CD4-positive, alpha-beta T cell (primary cell): Measurements from ENCODE around the gene SLX9. TPM values are rescaled to one million over a fixed set of nuclear protein-coding genes. Genes with fewer than 3 reads are reported as not detected.
"Not testable (repeated sequence)": the region's sequence is repeated elsewhere in the genome, so short reads cannot be mapped to it uniquely, and the experiment has no call there.

ENCODE experiments used
- ATAC-seq: fragments of 200-7000 bp; cut with Tn5 transposase; one replicate; pipeline ENCODE4 v1.10.0; 2022; ENCODE audit warnings: mild to moderate bottlenecking; ENCODE audit not compliant: poor library complexity
- CTCF ChIA-PET: fragments of 350-600 bp; sonication (Branson Sonifier 250); formaldehyde crosslinking; loops from one replicate; lab custom pipeline; 2021; ENCODE audit warnings: antibody characterized with exemption, inconsistent platforms; lab: Charles Lee
- POLR2A ChIA-PET: fragments of 350-600 bp; sonication (Branson Sonifier 250); formaldehyde crosslinking; loops from one replicate; lab custom pipeline; 2021; ENCODE audit warnings: antibody characterized with exemption, inconsistent platforms; lab: Charles Lee
- DNase-seq, 14 experiments: peaks; one replicate each; pipeline ENCODE4 v3.0.0-alpha.2; 2013 to 2020; ENCODE audit warnings: mixed read lengths in 2 of 14
- H3K27ac ChIP-seq, 2 donors: one replicate each; pipeline versions ENCODE4 v1.5.1 to v1.7.0; 2013; ENCODE audit warnings: low read length in 2 of 2, low read depth in 1 of 2, mild to moderate bottlenecking in 1 of 2
- H3K27me3 ChIP-seq, 2 experiments: 1 replicate in 1 of 2; 2 replicates in 1 of 2; pipeline versions ENCODE4 v1.6.1 to v1.7.0; 2013; ENCODE audit warnings: low read length in 2 of 2, control low read depth in 1 of 2, mild to moderate bottlenecking in 1 of 2, moderate library complexity in 1 of 2; ENCODE audit not compliant: insufficient read depth in 2 of 2, control insufficient read depth in 1 of 2
- H3K36me3 ChIP-seq: one replicate; pipeline ENCODE4 v1.6.1; 2013; ENCODE audit warnings: low read length, control low read depth; ENCODE audit not compliant: insufficient read depth
- H3K4me1 ChIP-seq: one replicate; pipeline ENCODE4 v1.6.1; 2013; ENCODE audit warnings: low read length, control low read depth; ENCODE audit not compliant: insufficient read depth
- H3K4me3 ChIP-seq: one replicate; pipeline ENCODE4 v1.5.1; 2013; ENCODE audit warnings: mild to moderate bottlenecking, low read length, moderate library complexity
- H3K9me3 ChIP-seq, 2 experiments: 1 replicate in 1 of 2; 2 replicates in 1 of 2; pipeline versions ENCODE4 v1.6.1 to v1.7.0; 2013; ENCODE audit warnings: low read length in 2 of 2, mild to moderate bottlenecking in 2 of 2, control low read depth in 1 of 2, moderate library complexity in 1 of 2; ENCODE audit not compliant: control insufficient read depth in 1 of 2, insufficient read depth in 1 of 2
- H3K27ac Mint-ChIP-seq: one replicate; pipeline ENCODE4 v1.8.0; 2020; ENCODE audit warnings: mixed read lengths
- H3K27me3 Mint-ChIP-seq: one replicate; pipeline ENCODE4 v1.8.0; 2021; ENCODE audit warnings: mixed read lengths
- H3K36me3 Mint-ChIP-seq: one replicate; pipeline ENCODE4 v1.8.0; 2021; ENCODE audit warnings: low read depth, mixed read lengths
- H3K4me1 Mint-ChIP-seq: one replicate; pipeline ENCODE4 v1.8.0; 2021; ENCODE audit warnings: low read depth, mixed read lengths
- H3K4me3 Mint-ChIP-seq: one replicate; pipeline ENCODE4 v1.8.0; 2020; ENCODE audit warnings: mild to moderate bottlenecking, mixed read lengths
- H3K9me3 Mint-ChIP-seq: one replicate; pipeline ENCODE4 v1.8.0; 2020; ENCODE audit warnings: mixed read lengths
- CTCF ChIP-seq: fragments of 200-600 bp; IDR thresholded peaks from one replicate; pipeline ENCODE4 v1.8.0; 2022; ENCODE audit warnings: antibody characterized with exemption, mild to moderate bottlenecking
- intact Hi-C, 2 experiments: fragments of 100-400 bp; cut with DNase I in 1 of 2; cut with micrococcal nuclease in 1 of 2; formaldehyde crosslinking; loops; one replicate each; pipeline versions ENCODE4 v1.15.1 to v1.9.0; 2023 to 2025; cut with DNase I, micrococcal nuclease
- total RNA-seq, 174 experiments: library from RNA in 2 of 174; stranded (reverse) in 2 of 174; gene quantifications; one replicate each; pipeline ENCODE4 v1.2.3 and lab custom pipeline; 2021 to 2026

The SLX9 gene
- total RNA-seq, 2 experiments from 2014 or later: 7.7 to 9.1 TPM

DNA sequence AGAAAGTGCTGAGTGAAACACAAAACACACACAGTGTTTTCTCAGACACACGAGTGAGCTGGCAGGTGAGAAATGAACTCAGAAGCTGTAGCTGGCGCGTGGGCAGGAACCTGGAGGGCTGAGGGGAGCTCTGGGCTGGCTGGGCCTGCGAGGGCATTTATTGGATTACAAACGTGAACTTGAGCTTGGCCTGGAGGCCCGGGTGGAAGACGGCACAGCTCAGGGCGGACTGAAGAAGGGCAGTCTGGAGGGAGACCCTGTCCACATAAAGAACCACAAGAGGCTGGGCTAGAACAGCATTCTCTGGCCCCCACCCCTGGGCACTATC lies 82.5 kb downstream of the SLX9 start:
- peaks cover 3% of the 10 kb centered on the region for H3K9me3 Mint-ChIP-seq
- Histone ChIP-seq H3K36me3 (no peaks in the 10 kb centered on the region), H3K9me3 (peaks cover 0 to 12% of the 10 kb centered on the region in 2 experiments), H3K27me3 (peaks cover 17 to 28% of the 10 kb centered on the region in 2 experiments), H3K4me1 (peaks cover 4% of the 10 kb centered on the region), H3K4me3 (no peak overlapping the region), H3K27ac (no peak overlapping the region)
- no peak overlapping the region for H3K27ac Mint-ChIP-seq
- ATAC-seq (no peak), DNase-seq (no peak)
- H3K4me3 Mint-ChIP-seq: no peak overlapping the region
- H3K27me3 Mint-ChIP-seq: peaks cover 27% of the 10 kb centered on the region
- H3K36me3 Mint-ChIP-seq: no peaks in the 10 kb centered on the region
- H3K4me1 Mint-ChIP-seq: peaks cover 7% of the 10 kb centered on the region
- ChIA-PET POLR2A (no interaction called here), CTCF (no interaction called here)
- intact Hi-C loops: no loop called here
- TF ChIP-seq CTCF: no peak

- H3K9me3 ChIP-seq: peaks cover 0 to 12% of the 10 kb centered on the region in 2 experiments
- peaks cover 12 to 23% of the 10 kb centered on the region in 2 experiments for H3K27me3 ChIP-seq
- DNase-seq (no peak), ATAC-seq (no peak)
- CTCF ChIA-PET: no interaction called here
- Mint-ChIP-seq H3K36me3 (no peaks in the 10 kb centered on the region), H3K27me3 (peaks cover 22% of the 10 kb centered on the region), H3K4me3 (no peak overlapping the region), H3K27ac (no peak overlapping the region), H3K4me1 (peaks cover 4% of the 10 kb centered on the region), H3K9me3 (peaks cover 3% of the 10 kb centered on the region)
- intact Hi-C loops: no loop called here
- H3K4me3 ChIP-seq: no peak overlapping the region
- TF ChIP-seq CTCF: no peak
- POLR2A ChIA-PET: no interaction called here
- H3K36me3 ChIP-seq: no peaks in the 10 kb centered on the region
- H3K27ac ChIP-seq: no peak overlapping the region
- peaks cover 4% of the 10 kb centered on the region for H3K4me1 ChIP-seq
Measured at GRCh38 chr21:45022736-45023135, 82.9 kb downstream of the SLX9 start.

GRCh38 chr21:45024516-45024915 lies 84.7 kb downstream of the SLX9 start:
- H3K4me3 ChIP-seq, POLR2A ChIA-PET, H3K4me1 Mint-ChIP-seq: not testable (repeated sequence)

GRCh38 chr21:45026066-45026745 lies 86.4 kb downstream of the SLX9 start:
- Mint-ChIP-seq H3K36me3 (no peaks in the 10 kb centered on the region), H3K4me1 (no peaks in the 10 kb centered on the region), H3K4me3 (no peak overlapping the region), H3K27me3 (peaks cover 12% of the 10 kb centered on the region), H3K9me3 (peaks cover 3% of the 10 kb centered on the region), H3K27ac (no peak overlapping the region)
- no peak for TF ChIP-seq CTCF
- H3K9me3 ChIP-seq: peaks cover 0 to 7% of the 10 kb centered on the region in 2 experiments
- H3K27me3 ChIP-seq: peaks cover 0 to 4% of the 10 kb centered on the region in 2 experiments
- ATAC-seq (no peak), DNase-seq (no peak)
- no peaks in the 10 kb centered on the region for H3K36me3 ChIP-seq
- H3K4me1 ChIP-seq: no peaks in the 10 kb centered on the region
- intact Hi-C loops: no loop called here
- H3K4me3 ChIP-seq: no peak overlapping the region
- ChIA-PET CTCF (no interaction called here), POLR2A (no interaction called here)
- H3K27ac ChIP-seq: no peak overlapping the region

More at GRCh38 chr21:45024516-45024915, 84.7 kb downstream of the SLX9 start:
- H3K36me3 ChIP-seq, ATAC-seq, H3K4me1 ChIP-seq, H3K9me3 ChIP-seq, H3K4me3 Mint-ChIP-seq, DNase-seq, H3K27ac Mint-ChIP-seq, H3K36me3 Mint-ChIP-seq, H3K27ac ChIP-seq, CTCF ChIA-PET, intact Hi-C loops, H3K9me3 Mint-ChIP-seq: not testable (repeated sequence)
- H3K27me3 ChIP-seq: peaks cover 5 to 11% of the 10 kb centered on the region in 2 experiments
- peaks cover 16% of the 10 kb centered on the region for H3K27me3 Mint-ChIP-seq
